HEK293 (cell line): ENCODE data around the gene EHMT1.

ENCODE experiments used
- GLIS1 ChIP-seq: fragments of 450-650 bp; formaldehyde crosslinking; IDR thresholded peaks from 2 replicates; pipeline ENCODE4 v1.5.1; 2016; ENCODE audit warnings: missing biosample characterization, missing genetic modification characterization
- HOXC10 ChIP-seq: sonication (generic); formaldehyde crosslinking; IDR thresholded peaks from 2 replicates; pipeline ENCODE4 v1.8.1; 2023; ENCODE audit warnings: mild to moderate bottlenecking, missing genetic modification reagents
- HOXD13 ChIP-seq: sonication (generic); formaldehyde crosslinking; IDR thresholded peaks from 2 replicates; pipeline ENCODE4 v1.8.0; 2022; ENCODE audit warnings: missing genetic modification reagents, borderline replicate concordance
- KLF10 ChIP-seq: fragments of 450-650 bp; IDR thresholded peaks from 2 replicates; pipeline ENCODE4 v1.5.1; 2018; ENCODE audit warnings: missing biosample characterization, mild to moderate bottlenecking, missing genetic modification characterization
- MZF1 ChIP-seq: fragments of 450-650 bp; formaldehyde crosslinking; IDR thresholded peaks from 2 replicates; pipeline ENCODE4 v1.5.1; 2017; ENCODE audit warnings: missing biosample characterization, missing genetic modification characterization, borderline replicate concordance
- PATZ1 ChIP-seq: fragments of 450-650 bp; formaldehyde crosslinking; IDR thresholded peaks from 2 replicates; pipeline ENCODE4 v1.5.1; 2016; ENCODE audit warnings: missing biosample characterization, missing genetic modification characterization
- SP3 ChIP-seq: fragments of 450-650 bp; formaldehyde crosslinking; IDR thresholded peaks from 2 replicates; pipeline ENCODE4 v1.5.1; 2016; ENCODE audit warnings: missing biosample characterization, missing genetic modification characterization
- WT1 ChIP-seq: fragments of 450-650 bp; formaldehyde crosslinking; IDR thresholded peaks from 2 replicates; pipeline ENCODE4 v1.5.1; 2016; ENCODE audit warnings: missing biosample characterization, missing genetic modification characterization
- ZBTB1 ChIP-seq: fragments of 450-650 bp; formaldehyde crosslinking; IDR thresholded peaks from 2 replicates; pipeline ENCODE4 v1.5.1; 2016; ENCODE audit warnings: missing biosample characterization, missing genetic modification characterization
- ZBTB48 ChIP-seq: fragments of 450-650 bp; formaldehyde crosslinking; IDR thresholded peaks from 2 replicates; pipeline ENCODE4 v1.5.1; 2016; ENCODE audit warnings: missing biosample characterization, missing genetic modification characterization
- ZEB2 ChIP-seq: fragments of 450-650 bp; formaldehyde crosslinking; IDR thresholded peaks from 2 replicates; pipeline ENCODE4 v1.5.1; 2016; ENCODE audit warnings: missing biosample characterization, missing genetic modification characterization
- ZFP37 ChIP-seq: fragments of 450-650 bp; formaldehyde crosslinking; IDR thresholded peaks from 2 replicates; pipeline ENCODE4 v1.5.1; 2016; ENCODE audit warnings: missing biosample characterization, missing genetic modification characterization
- ZFP69B ChIP-seq: fragments of 450-650 bp; formaldehyde crosslinking; IDR thresholded peaks from 2 replicates; pipeline ENCODE4 v1.5.1; 2016; ENCODE audit warnings: missing biosample characterization, missing genetic modification characterization
- ZNF10 ChIP-seq: fragments of 450-650 bp; formaldehyde crosslinking; IDR thresholded peaks from 2 replicates; pipeline ENCODE4 v1.5.1; 2017; ENCODE audit warnings: missing biosample characterization, missing genetic modification characterization
- ZNF133 ChIP-seq: fragments of 450-650 bp; formaldehyde crosslinking; IDR thresholded peaks from 2 replicates; pipeline ENCODE4 v1.5.1; 2016; ENCODE audit warnings: missing biosample characterization, missing genetic modification characterization
- ZNF138 ChIP-seq: fragments of 450-650 bp; formaldehyde crosslinking; IDR thresholded peaks from 2 replicates; pipeline ENCODE4 v1.5.1; 2016; ENCODE audit warnings: missing biosample characterization, missing genetic modification characterization, borderline replicate concordance
- ZNF16 ChIP-seq: fragments of 450-650 bp; formaldehyde crosslinking; IDR thresholded peaks from 2 replicates; pipeline ENCODE4 v1.5.1; 2016; ENCODE audit warnings: low read depth, missing biosample characterization, missing genetic modification characterization
- ZNF239 ChIP-seq: fragments of 450-650 bp; formaldehyde crosslinking; IDR thresholded peaks from 2 replicates; pipeline ENCODE4 v1.5.1; 2016; ENCODE audit warnings: missing biosample characterization, missing genetic modification characterization
- ZNF248 ChIP-seq: fragments of 450-650 bp; formaldehyde crosslinking; IDR thresholded peaks from 2 replicates; pipeline ENCODE4 v1.5.1; 2017; ENCODE audit warnings: missing biosample characterization, missing genetic modification characterization
- ZNF280D ChIP-seq: fragments of 450-650 bp; formaldehyde crosslinking; IDR thresholded peaks from 2 replicates; pipeline ENCODE4 v1.5.1; 2016; ENCODE audit warnings: missing biosample characterization, missing genetic modification characterization
- ZNF423 ChIP-seq: fragments of 450-650 bp; formaldehyde crosslinking; IDR thresholded peaks from 2 replicates; pipeline ENCODE4 v1.5.1; 2016; ENCODE audit warnings: missing biosample characterization, missing genetic modification characterization
- ZNF426 ChIP-seq: fragments of 450-650 bp; formaldehyde crosslinking; IDR thresholded peaks from 2 replicates; pipeline ENCODE4 v1.5.1; 2017; ENCODE audit warnings: missing biosample characterization, missing genetic modification characterization, mild to moderate bottlenecking, inconsistent platforms, moderate library complexity
- ZNF433 ChIP-seq: fragments of 450-650 bp; formaldehyde crosslinking; IDR thresholded peaks from 2 replicates; pipeline ENCODE4 v1.5.1; 2016; ENCODE audit warnings: missing biosample characterization, missing genetic modification characterization, low read depth
- ZNF488 ChIP-seq: fragments of 450-650 bp; formaldehyde crosslinking; IDR thresholded peaks from 2 replicates; pipeline ENCODE4 v1.5.1; 2016; ENCODE audit warnings: missing biosample characterization, missing genetic modification characterization
- ZNF548 ChIP-seq: fragments of 450-650 bp; formaldehyde crosslinking; IDR thresholded peaks from 2 replicates; pipeline ENCODE4 v1.5.1; 2016; ENCODE audit warnings: missing biosample characterization, missing genetic modification characterization
- ZNF610 ChIP-seq: fragments of 450-650 bp; formaldehyde crosslinking; IDR thresholded peaks from 2 replicates; pipeline ENCODE4 v1.5.1; 2016; ENCODE audit warnings: missing biosample characterization, missing genetic modification characterization, borderline replicate concordance
- ZNF645 ChIP-seq: fragments of 450-650 bp; formaldehyde crosslinking; IDR thresholded peaks from 2 replicates; pipeline ENCODE4; 2016; ENCODE audit warnings: missing biosample characterization, missing genetic modification characterization
- ZNF660 ChIP-seq: fragments of 450-650 bp; IDR thresholded peaks from 2 replicates; pipeline ENCODE4 v1.5.1; 2018; ENCODE audit warnings: missing biosample characterization, mild to moderate bottlenecking, missing genetic modification characterization
- ZNF701 ChIP-seq: fragments of 450-650 bp; formaldehyde crosslinking; IDR thresholded peaks from 2 replicates; pipeline ENCODE4 v1.5.1; 2016; ENCODE audit warnings: missing biosample characterization, missing genetic modification characterization
- ZNF747 ChIP-seq: fragments of 450-650 bp; formaldehyde crosslinking; IDR thresholded peaks from 2 replicates; pipeline ENCODE4 v1.5.1; 2016; ENCODE audit warnings: missing biosample characterization, missing genetic modification characterization
- ZNF768 ChIP-seq: fragments of 450-650 bp; formaldehyde crosslinking; IDR thresholded peaks from 2 replicates; pipeline ENCODE4 v1.5.1; 2018; ENCODE audit warnings: missing biosample characterization, mild to moderate bottlenecking, missing genetic modification characterization
- ZSCAN30 ChIP-seq: fragments of 450-650 bp; IDR thresholded peaks from 2 replicates; pipeline ENCODE4 v1.5.1; 2018; ENCODE audit warnings: missing biosample characterization, mild to moderate bottlenecking, missing genetic modification characterization, moderate library complexity
- TF ChIP-seq, protein P1 (sequence below): fragments of 450-650 bp; formaldehyde crosslinking; IDR thresholded peaks from 2 replicates; pipeline ENCODE4 v1.5.1; 2016; ENCODE audit warnings: missing biosample characterization, missing genetic modification characterization

The EHMT1 gene

GRCh38 chr9:137590469-137591383 lies 28.1 kb upstream of the EHMT1 start, which contains the start of gene ZMYND19 (continued):
- TF ChIP-seq ZNF16 (tag by site-specific recombination) (no peak), ZFP37 (tag by site-specific recombination) (no peak), ZNF280D (tag by site-specific recombination) (no peak), PATZ1 (tag by site-specific recombination) (peak; percentile 69), ZNF423 (tag by site-specific recombination) (no peak), ZNF138 (tag by site-specific recombination) (no peak), ZNF701 (tag by site-specific recombination) (no peak), ZNF548 (tag by site-specific recombination) (no peak), SP3 (tag by site-specific recombination) (peak; percentile 74), ZSCAN30 (tag by site-specific recombination) (no peak), HOXD13 (no peak), ZNF426 (tag by site-specific recombination) (no peak), ZBTB1 (tag by site-specific recombination) (peak; percentile 57; the same call in 1 of the 2 replicates), ZNF239 (tag by site-specific recombination) (no peak), ZNF645 (tag by site-specific recombination) (no peak), ZEB2 (tag by site-specific recombination) (peak; percentile 64; the same call in 1 of the 2 replicates), WT1 (no peak), HOXC10 (CRISPR knock-in tag) (no peak), KLF10 (peak; percentile 96), ZNF747 (tag by site-specific recombination) (no peak), ZFP69B (tag by site-specific recombination) (no peak), ZNF433 (no peak), GLIS1 (tag by site-specific recombination) (peak; percentile 65), ZNF133 (tag by site-specific recombination) (no peak), ZNF488 (tag by site-specific recombination) (no peak), ZNF248 (tag by site-specific recombination) (no peak), ZNF10 (tag by site-specific recombination) (no peak), ZNF610 (tag by site-specific recombination) (peak; percentile 55; the same call in 1 of the 2 replicates), ZNF768 (no peak), MZF1 (no peak), ZBTB48 (peak; percentile 51; the same call in 1 of the 2 replicates), ZNF660 (tag by site-specific recombination) (no peak; the same call in 1 of the 2 replicates)
- TF ChIP-seq, protein P1, sequence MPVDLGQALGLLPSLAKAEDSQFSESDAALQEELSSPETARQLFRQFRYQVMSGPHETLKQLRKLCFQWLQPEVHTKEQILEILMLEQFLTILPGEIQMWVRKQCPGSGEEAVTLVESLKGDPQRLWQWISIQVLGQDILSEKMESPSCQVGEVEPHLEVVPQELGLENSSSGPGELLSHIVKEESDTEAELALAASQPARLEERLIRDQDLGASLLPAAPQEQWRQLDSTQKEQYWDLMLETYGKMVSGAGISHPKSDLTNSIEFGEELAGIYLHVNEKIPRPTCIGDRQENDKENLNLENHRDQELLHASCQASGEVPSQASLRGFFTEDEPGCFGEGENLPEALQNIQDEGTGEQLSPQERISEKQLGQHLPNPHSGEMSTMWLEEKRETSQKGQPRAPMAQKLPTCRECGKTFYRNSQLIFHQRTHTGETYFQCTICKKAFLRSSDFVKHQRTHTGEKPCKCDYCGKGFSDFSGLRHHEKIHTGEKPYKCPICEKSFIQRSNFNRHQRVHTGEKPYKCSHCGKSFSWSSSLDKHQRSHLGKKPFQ (tag by site-specific recombination) = no peak
